ENCODE measurements around the gene GALNT14.
A peak's percentile ranks its signal among the peaks of the same experiment; 100 is the strongest.
"Not testable (repeated sequence)": the region's sequence is repeated elsewhere in the genome, so short reads cannot be mapped to it uniquely, and the experiment has no call there.

Gene GALNT14

GRCh38 chr2:31138037-31138962 is at the start of gene GALNT14:
Gene GALNT14 (minus strand): TSS chr2:31138440. CDS start chr2:31138086, 354 bp downstream.
- DNase-seq: peak; percentile 10

- no peak for DNase-seq
Measured at GRCh38 chr2:31187166-31187565, 48.9 kb upstream of the GALNT14 start.

GRCh38 chr2:31183973-31184372 is 45.7 kb upstream of the GALNT14 start:
- not testable (repeated sequence) for DNase-seq

- DNase-seq: no peak
Measured at GRCh38 chr2:31176742-31177141, 38.5 kb upstream of the GALNT14 start.

GRCh38 chr2:31171142-31171541 is 32.9 kb upstream of the GALNT14 start:
- DNase-seq: no peak

GRCh38 chr2:31170071-31170698 is 31.9 kb upstream of the GALNT14 start:
- peak; percentile 47 for DNase-seq

- no peak for DNase-seq
Measured at GRCh38 chr2:31168291-31168690, 30.1 kb upstream of the GALNT14 start.

- no peak for DNase-seq
Measured at GRCh38 chr2:31166925-31167324, 28.7 kb upstream of the GALNT14 start.

- DNase-seq: no peak
Measured at GRCh38 chr2:31163011-31163539, 24.8 kb upstream of the GALNT14 start.

GRCh38 chr2:31161637-31162036 is 23.4 kb upstream of the GALNT14 start:
- DNase-seq: no peak

GRCh38 chr2:31151501-31151900 is 13.3 kb upstream of the GALNT14 start:
- no peak for DNase-seq

- no peak for DNase-seq
Measured at GRCh38 chr2:31150120-31150670, 12.0 kb upstream of the GALNT14 start.

- DNase-seq: no peak
Measured at GRCh38 chr2:31148514-31148913, 10.3 kb upstream of the GALNT14 start.

- no peak for DNase-seq
Measured at GRCh38 chr2:31147645-31148044, 9.4 kb upstream of the GALNT14 start.

- no peak for DNase-seq
Measured at GRCh38 chr2:31142110-31142509, 3.9 kb upstream of the GALNT14 start.

GRCh38 chr2:31141443-31142085 is 3.3 kb upstream of the GALNT14 start:
- DNase-seq: no peak

- DNase-seq: no peak
Measured at GRCh38 chr2:31140151-31140550, 1.9 kb upstream of the GALNT14 start.

- no peak for DNase-seq
Measured at GRCh38 chr2:31139671-31140070, 1.4 kb upstream of the GALNT14 start.

- no peak for DNase-seq
Measured at GRCh38 chr2:31137211-31138036, 816 bp downstream of the GALNT14 start.

- DNase-seq: no peak
Measured at GRCh38 chr2:31136732-31137131, 1.5 kb downstream of the GALNT14 start.

GRCh38 chr2:31136000-31136399 is 2.2 kb downstream of the GALNT14 start:
- DNase-seq: no peak

- no peak for DNase-seq
Measured at GRCh38 chr2:31134480-31134879, 3.8 kb downstream of the GALNT14 start.
